Pancreas (tissue), 10 donors: ENCODE measurements around the gene SEMA5A. TPM values are rescaled to one million over a fixed set of nuclear protein-coding genes. Genes with fewer than 3 reads are reported as not detected.

Source experiments
- ATAC-seq, 4 donors: fragments of 200-7000 bp; cut with Tn5 transposase; one replicate each; pipeline versions ENCODE4 v1.8.0 to v1.9.1; 2020; ENCODE audit warnings: mild to moderate bottlenecking in 4 of 4, moderate library complexity in 4 of 4
- DNase-seq, 6 donors: peaks; one replicate each; pipeline ENCODE4 v3.0.0-alpha.2; 2020
- FAIRE-seq: peaks from 2 replicates; lab custom pipeline; 2012; peaks lifted over from hg19 to GRCh38; lab: Jason Lieb, UNC
- H3K27ac ChIP-seq, 4 donors: fragments of 200-600 bp; sonication (generic); 1 replicate in 3 of 4; 2 replicates in 1 of 4; pipeline versions ENCODE4 v1.5.0 to v1.8.0; 2020
- H3K27me3 ChIP-seq, 4 donors: fragments of 200-600 bp; one replicate each; pipeline ENCODE4 v1.8.0; 2021
- H3K36me3 ChIP-seq, 3 donors: fragments of 200-600 bp; sonication (generic) in 1 of 3; one replicate each; pipeline versions ENCODE4 v1.5.0 to v1.8.0; 2020 to 2021
- H3K4me1 ChIP-seq, 3 donors: fragments of 200-600 bp; one replicate each; pipeline ENCODE4 v1.8.0; 2021
- H3K4me3 ChIP-seq, 4 donors: fragments of 200-600 bp; sonication (generic) in 2 of 4; one replicate each; pipeline versions ENCODE4 v1.5.0 to v1.8.0; 2020 to 2021
- H3K9me3 ChIP-seq, 4 donors: fragments of 200-600 bp; one replicate each; pipeline ENCODE4 v1.8.0; 2021
- WGBS, 2 donors: extraction: QIAGEN DNeasy Blood & Tissue Kit; methylation state at CpG; one replicate each; pipeline ENCODE4 v1.1.7; 2013; 5-methylcytosine and 5-hydroxymethylcytosine counted together
- intact Hi-C, 3 donors: fragments of 100-400 bp; cut with DNase I; formaldehyde crosslinking; loops; one replicate each; pipeline versions ENCODE4 v1.11.1 to v1.14.2; 2022
- polyA plus RNA-seq, 2 donors: library from polyadenylated mRNA; stranded (reverse); fragments of 200-250 nt; gene quantifications; one replicate each; pipeline ENCODE4 v1.2.3, GENCODE V29; 2013
- total RNA-seq, 6 donors: library from RNA; stranded (reverse); fragmentation: NEBNext Ultra II Directional in 4 of 6; extraction: Animal tissue kit (Norgen Biotek cat#: 25700) in 4 of 6; gene quantifications; one replicate each; pipeline versions ENCODE4 v1.2.1 to v1.2.4, GENCODE V29; 2021 to 2023
- TF ChIP-seq, protein P1 (sequence below), 4 donors: fragments of 200-600 bp; sonication (generic) in 3 of 4; IDR thresholded peaks; one replicate each; pipeline versions ENCODE4 v1.5.0 to v1.8.0; 2021; ENCODE audit warnings: antibody characterized with exemption in 4 of 4
- donor health status: healthy with polysubstance abuse.
- donor health status: DM: no; HTN: no; CAD: no; lungs with moderate emphysema.
- donor health status: DM: no; HTN: no; CAD: no.
- donor health status: control.
- donor health status: control.
- donor health status: Bipolar disorder and iron deficiency.
- donor health status: DM: yes; HTN: yes; CAD: no.
- donor health status: DM: no; HTN: no; CAD: no.
- donor health status: DM: no; HTN: no; CAD: no.
- donor health status: DM: yes; HTN: yes; CAD: no.

SEMA5A gene
- total and polyA plus RNA-seq, 8 donors = 0.91 to 14.0 (median 6.4) TPM

DNA sequence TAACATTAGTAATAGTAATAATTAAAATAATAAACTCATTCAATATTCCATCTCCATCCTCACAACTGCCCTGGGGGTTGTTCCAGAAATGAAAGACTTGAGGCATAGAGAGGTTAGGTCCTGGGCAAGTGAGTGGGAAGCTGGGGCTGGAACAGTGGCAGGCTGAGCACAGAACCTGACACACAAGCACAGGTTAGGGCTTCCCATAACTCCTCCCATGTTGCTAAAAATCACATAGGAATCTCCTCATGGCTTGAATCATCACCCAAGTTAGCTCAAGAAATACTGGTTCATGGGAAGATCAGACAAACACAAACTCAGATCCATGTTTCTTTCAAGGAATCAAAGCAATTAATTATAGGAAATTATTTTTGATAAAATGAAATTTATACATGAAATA, 487.7 kb downstream of the SEMA5A start:
- H3K27me3 ChIP-seq = no peaks in the 10 kb centered on the region
- no peak for FAIRE-seq
- peaks cover 0 to 11% (median 5%) of the 10 kb centered on the region in 3 donors for H3K36me3 ChIP-seq
- no peak overlapping the region for H3K4me3 ChIP-seq
- TF ChIP-seq, protein P1, sequence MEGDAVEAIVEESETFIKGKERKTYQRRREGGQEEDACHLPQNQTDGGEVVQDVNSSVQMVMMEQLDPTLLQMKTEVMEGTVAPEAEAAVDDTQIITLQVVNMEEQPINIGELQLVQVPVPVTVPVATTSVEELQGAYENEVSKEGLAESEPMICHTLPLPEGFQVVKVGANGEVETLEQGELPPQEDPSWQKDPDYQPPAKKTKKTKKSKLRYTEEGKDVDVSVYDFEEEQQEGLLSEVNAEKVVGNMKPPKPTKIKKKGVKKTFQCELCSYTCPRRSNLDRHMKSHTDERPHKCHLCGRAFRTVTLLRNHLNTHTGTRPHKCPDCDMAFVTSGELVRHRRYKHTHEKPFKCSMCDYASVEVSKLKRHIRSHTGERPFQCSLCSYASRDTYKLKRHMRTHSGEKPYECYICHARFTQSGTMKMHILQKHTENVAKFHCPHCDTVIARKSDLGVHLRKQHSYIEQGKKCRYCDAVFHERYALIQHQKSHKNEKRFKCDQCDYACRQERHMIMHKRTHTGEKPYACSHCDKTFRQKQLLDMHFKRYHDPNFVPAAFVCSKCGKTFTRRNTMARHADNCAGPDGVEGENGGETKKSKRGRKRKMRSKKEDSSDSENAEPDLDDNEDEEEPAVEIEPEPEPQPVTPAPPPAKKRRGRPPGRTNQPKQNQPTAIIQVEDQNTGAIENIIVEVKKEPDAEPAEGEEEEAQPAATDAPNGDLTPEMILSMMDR (IDR thresholded peaks at IDR 0.05) = no peak
- no peaks in the 10 kb centered on the region for H3K4me1 ChIP-seq
- DNase-seq = no peak
- no peaks in the 10 kb centered on the region for H3K9me3 ChIP-seq
- no peak for ATAC-seq
- intact Hi-C loops = no loop called here
- H3K27ac ChIP-seq = no peak overlapping the region

GRCh38 chr5:9057406-9058000, 488.4 kb downstream of the SEMA5A start:
- TF ChIP-seq, protein P1 (IDR thresholded peaks at IDR 0.05) = no peak
- intact Hi-C loops = no loop called here
- DNase-seq = no peak
- WGBS, 2 donors = 63 to 71% methylated on average over 3 of the region's 3 CpGs
- H3K36me3 ChIP-seq = peaks cover 0 to 11% (median 5%) of the 10 kb centered on the region in 3 donors
- no peak overlapping the region for H3K4me3 ChIP-seq
- no peak overlapping the region for H3K27ac ChIP-seq
- no peak for ATAC-seq
- FAIRE-seq = no peak
- H3K27me3 ChIP-seq = no peaks in the 10 kb centered on the region
- H3K9me3 ChIP-seq = no peaks in the 10 kb centered on the region
- H3K4me1 ChIP-seq = no peaks in the 10 kb centered on the region

DNA sequence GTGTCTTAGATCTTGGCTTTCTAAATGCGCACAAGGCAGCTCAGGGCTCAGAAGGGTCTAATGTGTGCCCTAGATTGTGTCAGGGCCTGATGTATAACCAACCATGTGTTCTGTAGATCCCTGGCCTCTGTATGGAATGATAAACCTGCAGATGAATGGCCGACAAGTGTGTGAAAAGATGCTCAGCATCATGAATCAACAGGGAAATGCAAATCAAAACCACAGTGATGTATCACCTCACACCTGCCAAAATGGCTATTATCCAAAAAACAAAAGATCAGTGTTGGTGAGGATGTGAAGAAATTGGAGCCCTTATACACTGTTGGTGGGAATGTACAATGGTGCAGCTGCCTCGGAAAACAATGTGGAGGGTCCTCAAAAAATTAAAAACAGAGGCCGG, 489.8 kb downstream of the SEMA5A start:
- WGBS, 2 donors = 88 to 93% methylated on average over 4 of the region's 4 CpGs
- TF ChIP-seq, protein P1 (IDR thresholded peaks at IDR 0.05) = no peak
- H3K4me3 ChIP-seq = no peak overlapping the region

GRCh38 chr5:9054821-9055589, 490.9 kb downstream of the SEMA5A start:
- no peak for FAIRE-seq
- no peaks in the 10 kb centered on the region for H3K9me3 ChIP-seq

More for the DNA sequence above, 489.8 kb downstream of the SEMA5A start:
- H3K27ac ChIP-seq = no peak overlapping the region
- intact Hi-C loops = no loop called here
- ATAC-seq (no peak), FAIRE-seq (no peak), DNase-seq (no peak)
- H3K27me3 ChIP-seq = no peaks in the 10 kb centered on the region
- H3K4me1 ChIP-seq = no peaks in the 10 kb centered on the region
- no peaks in the 10 kb centered on the region for H3K9me3 ChIP-seq
- H3K36me3 ChIP-seq = peaks cover 0 to 1% (median 0%) of the 10 kb centered on the region in 3 donors

More at GRCh38 chr5:9054821-9055589, 490.9 kb downstream of the SEMA5A start:
- TF ChIP-seq, protein P1 (IDR thresholded peaks at IDR 0.05) = no peak
- WGBS, 2 donors = 81 to 92% methylated on average over 3 of the region's 3 CpGs
- Histone ChIP-seq H3K4me1 (no peaks in the 10 kb centered on the region), H3K4me3 (no peak overlapping the region), H3K36me3 (no peaks in the 10 kb centered on the region), H3K27ac (no peak overlapping the region), H3K27me3 (no peaks in the 10 kb centered on the region)
- ATAC-seq (no peak), DNase-seq (no peak)
- intact Hi-C loops = no loop called here
